CMK (cell line): ENCODE measurements around the gene NRP1.

Source experiments
- DNase-seq: peaks from one replicate; pipeline ENCODE4 v3.0.0-alpha.2; 2010; ENCODE audit warnings: low read depth

The NRP1 gene

GRCh38 chr10:33290321-33291052 lies 44.0 kb downstream of the NRP1 start:
- no peak for DNase-seq

- DNase-seq = no peak
These were observed 44.7 kb downstream of the NRP1 start for GRCh38 chr10:33289776-33290175.

- no peak for DNase-seq
These were observed 46.3 kb downstream of the NRP1 start for GRCh38 chr10:33288127-33288526.

- no peak for DNase-seq
These were observed 47.4 kb downstream of the NRP1 start for GRCh38 chr10:33287112-33287511.

GRCh38 chr10:33286157-33286934 lies 48.1 kb downstream of the NRP1 start:
- no peak for DNase-seq

- no peak for DNase-seq
These were observed 49.5 kb downstream of the NRP1 start for GRCh38 chr10:33284945-33285344.

- no peak for DNase-seq
These were observed 54.5 kb downstream of the NRP1 start for GRCh38 chr10:33279811-33280602.

GRCh38 chr10:33279276-33279675 lies 55.2 kb downstream of the NRP1 start:
- no peak for DNase-seq

GRCh38 chr10:33278198-33278597 lies 56.3 kb downstream of the NRP1 start:
- no peak for DNase-seq

GRCh38 chr10:33277135-33277536 lies 57.3 kb downstream of the NRP1 start:
- DNase-seq = no peak

GRCh38 chr10:33276282-33276923 lies 58.1 kb downstream of the NRP1 start:
- DNase-seq = no peak

- no peak for DNase-seq
These were observed 60.2 kb downstream of the NRP1 start for GRCh38 chr10:33274096-33274785.

GRCh38 chr10:33273295-33274002 lies 61.0 kb downstream of the NRP1 start:
- no peak for DNase-seq

GRCh38 chr10:33272635-33273034 lies 61.8 kb downstream of the NRP1 start:
- DNase-seq = no peak

GRCh38 chr10:33271969-33272583 lies 62.4 kb downstream of the NRP1 start:
- DNase-seq = no peak

GRCh38 chr10:33270971-33271370 lies 63.5 kb downstream of the NRP1 start:
- DNase-seq = no peak

GRCh38 chr10:33267708-33268107 lies 66.8 kb downstream of the NRP1 start:
- DNase-seq = no peak

- no peak for DNase-seq
These were observed 68.8 kb downstream of the NRP1 start for GRCh38 chr10:33265621-33266020.

GRCh38 chr10:33263453-33263852 lies 71.0 kb downstream of the NRP1 start:
- no peak for DNase-seq

- no peak for DNase-seq
These were observed 71.6 kb downstream of the NRP1 start for GRCh38 chr10:33262871-33263270.
